ENCODE results near the gene URI1.
"Not testable (repeated sequence)": the region's sequence is repeated elsewhere in the genome, so short reads cannot be mapped to it uniquely, and the experiment has no call there.

The URI1 gene

DNA sequence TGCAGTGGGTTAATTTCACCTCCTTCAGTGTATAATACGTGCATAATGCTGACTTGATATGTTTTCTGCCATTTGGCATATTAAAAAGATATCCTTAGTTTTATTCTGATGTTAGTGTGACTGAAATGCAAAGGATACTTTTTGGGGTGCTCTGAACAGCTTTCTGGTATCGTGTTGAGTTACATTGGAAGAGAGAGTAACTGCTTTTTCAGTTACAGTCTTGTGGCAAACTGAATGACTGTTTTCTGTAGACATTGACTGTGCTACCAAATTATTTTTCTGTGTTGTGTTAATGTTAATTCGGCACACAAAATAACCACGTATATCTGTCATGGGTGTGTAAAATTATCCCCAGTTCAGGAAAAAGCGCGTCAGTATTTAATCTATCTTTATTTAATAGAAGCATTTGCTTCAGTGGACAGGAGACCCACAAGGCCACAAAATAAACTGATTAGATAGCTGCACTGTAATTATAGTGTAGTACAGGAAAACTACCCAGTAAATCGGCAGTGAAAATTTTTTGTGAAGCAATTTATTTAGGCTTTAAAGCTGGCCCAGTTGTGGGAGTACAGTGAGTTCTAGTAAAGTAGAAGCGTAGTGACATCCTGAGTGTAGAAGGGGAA, 2.5 kb downstream of the URI1 start:
- no peaks in the 10 kb centered on the region for H3K9me3 ChIP-seq (ENCODE audit: control insufficient read depth, insufficient read depth, low read length)
- H3K9ac ChIP-seq (ENCODE audit: low read depth, low read length) = no peak overlapping the region
- peaks cover 3% of the 10 kb centered on the region for H3K4me1 ChIP-seq (ENCODE audit: control insufficient read depth, insufficient read depth, low read length)
- no peaks in the 10 kb centered on the region for H3K36me3 ChIP-seq (ENCODE audit: control insufficient read depth, insufficient read depth, low read length)
- no peak overlapping the region for H3K4me3 ChIP-seq (ENCODE audit: low read depth, low read length)
- H3K27me3 ChIP-seq (ENCODE audit: control insufficient read depth, insufficient read depth, low read length) = peaks cover 8% of the 10 kb centered on the region

DNA sequence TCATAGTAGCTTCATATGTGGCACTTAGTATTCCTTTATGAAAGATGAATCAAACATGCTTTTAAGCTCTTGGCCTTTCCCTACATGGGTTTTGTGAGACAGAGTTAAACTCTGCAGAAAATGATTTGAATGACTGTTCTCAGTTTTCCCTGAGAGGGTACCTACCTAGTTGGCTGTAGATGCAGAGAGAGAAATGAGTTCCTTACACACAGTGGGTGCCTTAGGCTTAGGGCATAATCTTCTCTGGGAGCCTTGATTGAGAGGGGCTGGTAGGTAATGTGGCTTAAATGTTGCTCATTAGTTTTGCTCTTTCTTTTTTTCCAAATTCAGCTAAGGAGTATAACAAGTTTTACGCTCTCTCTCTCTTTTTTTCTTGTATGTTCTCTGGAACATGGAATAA, 3.0 kb downstream of the URI1 start:
- peaks cover 8% of the 10 kb centered on the region for H3K27me3 ChIP-seq (ENCODE audit: control insufficient read depth, insufficient read depth, low read length)
- H3K9me3 ChIP-seq (ENCODE audit: control insufficient read depth, insufficient read depth, low read length) = no peaks in the 10 kb centered on the region
- peaks cover 3% of the 10 kb centered on the region for H3K4me1 ChIP-seq (ENCODE audit: control insufficient read depth, insufficient read depth, low read length)
- H3K4me3 ChIP-seq (ENCODE audit: low read depth, low read length) = no peak overlapping the region
- H3K36me3 ChIP-seq (ENCODE audit: control insufficient read depth, insufficient read depth, low read length) = no peaks in the 10 kb centered on the region
- no peak overlapping the region for H3K9ac ChIP-seq (ENCODE audit: low read depth, low read length)

DNA sequence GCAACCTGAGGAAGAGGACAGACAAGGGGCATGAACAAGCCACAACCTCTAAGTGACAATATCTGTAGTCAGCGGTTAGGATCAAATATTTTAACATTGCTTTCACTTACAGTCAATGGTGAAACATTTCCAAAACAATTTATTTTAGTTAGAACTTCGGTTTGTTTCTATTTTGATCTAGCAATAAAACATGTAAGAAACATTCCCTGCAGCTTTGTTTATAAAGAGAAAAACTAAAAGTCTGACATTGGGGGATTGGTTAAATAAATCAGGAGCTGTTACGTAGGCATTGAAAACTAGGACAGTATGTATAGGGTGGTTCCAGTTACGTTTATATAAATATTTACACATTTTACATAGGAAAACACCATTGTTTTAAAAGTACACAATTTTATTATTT, 3.4 kb downstream of the URI1 start:
- H3K4me3 ChIP-seq (ENCODE audit: low read depth, low read length) = no peak overlapping the region

GRCh38 chr19:29946645-29947044, 4.6 kb downstream of the URI1 start:
- Histone ChIP-seq H3K36me3 (ENCODE audit: control insufficient read depth, insufficient read depth, low read length) (no peaks in the 10 kb centered on the region), H3K4me1 (ENCODE audit: control insufficient read depth, insufficient read depth, low read length) (peaks cover 3% of the 10 kb centered on the region), H3K9me3 (ENCODE audit: control insufficient read depth, insufficient read depth, low read length) (no peaks in the 10 kb centered on the region), H3K27me3 (ENCODE audit: control insufficient read depth, insufficient read depth, low read length) (no peaks in the 10 kb centered on the region), H3K9ac (ENCODE audit: low read depth, low read length) (no peak overlapping the region), H3K4me3 (ENCODE audit: low read depth, low read length) (no peak overlapping the region)

More for the DNA sequence above, 3.4 kb downstream of the URI1 start:
- H3K9ac ChIP-seq (ENCODE audit: low read depth, low read length) = no peak overlapping the region
- H3K4me1 ChIP-seq (ENCODE audit: control insufficient read depth, insufficient read depth, low read length) = peaks cover 3% of the 10 kb centered on the region
- no peaks in the 10 kb centered on the region for H3K9me3 ChIP-seq (ENCODE audit: control insufficient read depth, insufficient read depth, low read length)
- H3K36me3 ChIP-seq (ENCODE audit: control insufficient read depth, insufficient read depth, low read length) = no peaks in the 10 kb centered on the region
- peaks cover 8% of the 10 kb centered on the region for H3K27me3 ChIP-seq (ENCODE audit: control insufficient read depth, insufficient read depth, low read length)

DNA sequence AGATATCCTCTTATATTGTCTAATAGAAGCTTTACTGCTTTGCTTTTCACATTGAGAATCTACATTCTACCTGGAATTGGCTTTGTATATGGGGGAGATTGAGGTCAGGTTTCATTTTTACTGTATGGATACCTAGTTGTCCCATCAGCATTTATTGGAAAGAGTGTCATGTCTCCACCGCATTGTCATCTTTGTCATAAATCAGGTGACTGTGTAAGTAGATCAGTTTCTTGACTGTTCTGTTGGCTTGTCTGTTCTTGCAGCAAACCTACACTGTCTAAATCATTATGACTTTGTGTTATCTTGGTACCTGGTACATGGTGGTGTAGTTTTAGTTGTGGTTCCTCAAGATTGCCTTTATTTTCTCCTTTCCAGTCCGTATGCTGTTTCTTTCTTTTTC, 5.8 kb downstream of the URI1 start:
- peaks cover 3% of the 10 kb centered on the region for H3K4me1 ChIP-seq (ENCODE audit: control insufficient read depth, insufficient read depth, low read length)
- no peak overlapping the region for H3K4me3 ChIP-seq (ENCODE audit: low read depth, low read length)
- H3K27me3 ChIP-seq (ENCODE audit: control insufficient read depth, insufficient read depth, low read length) = no peaks in the 10 kb centered on the region
- H3K9me3 ChIP-seq (ENCODE audit: control insufficient read depth, insufficient read depth, low read length) = no peaks in the 10 kb centered on the region
- no peak overlapping the region for H3K9ac ChIP-seq (ENCODE audit: low read depth, low read length)
- H3K36me3 ChIP-seq (ENCODE audit: control insufficient read depth, insufficient read depth, low read length) = no peaks in the 10 kb centered on the region

DNA sequence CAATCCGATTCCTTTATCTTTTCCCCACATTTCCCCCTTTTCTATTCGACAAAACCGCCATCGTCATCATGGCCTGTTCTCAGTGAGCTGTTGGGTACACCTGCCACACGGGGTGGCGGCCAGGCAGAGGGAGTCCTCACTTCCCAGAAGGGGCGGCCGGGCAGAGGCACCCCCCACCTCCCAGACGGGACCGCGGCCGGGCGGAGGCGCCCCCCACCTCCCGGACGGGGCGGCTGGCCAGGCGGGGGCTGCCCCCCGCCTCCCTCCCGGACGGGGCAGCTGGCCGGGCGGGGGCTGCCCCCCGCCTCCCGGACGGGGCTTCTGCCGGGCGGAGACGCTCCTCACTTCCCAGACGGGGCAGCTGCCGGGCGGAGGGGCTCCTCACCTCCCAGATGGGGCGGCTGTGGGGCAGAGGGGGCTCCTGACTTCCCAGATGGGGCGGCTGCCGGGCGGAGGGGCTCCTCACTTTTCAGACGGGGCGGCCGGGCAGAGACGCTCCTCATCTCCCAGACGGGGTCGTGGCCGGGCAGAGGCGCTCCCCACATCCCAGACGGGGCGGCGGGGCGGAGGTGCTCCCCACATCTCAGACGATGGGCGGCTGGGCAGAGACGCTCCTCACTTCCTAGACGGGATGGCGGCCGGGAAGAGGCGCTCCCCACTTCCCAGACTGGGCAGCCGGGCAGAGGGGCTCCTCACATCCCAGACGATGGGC, 6.9 kb downstream of the URI1 start:
- H3K4me1 ChIP-seq (ENCODE audit: control insufficient read depth, insufficient read depth, low read length); H3K4me3 ChIP-seq (ENCODE audit: low read depth, low read length); H3K9ac ChIP-seq (ENCODE audit: low read depth, low read length); H3K9me3 ChIP-seq (ENCODE audit: control insufficient read depth, insufficient read depth, low read length); H3K36me3 ChIP-seq (ENCODE audit: control insufficient read depth, insufficient read depth, low read length); H3K27me3 ChIP-seq (ENCODE audit: control insufficient read depth, insufficient read depth, low read length): not testable (repeated sequence)

DNA sequence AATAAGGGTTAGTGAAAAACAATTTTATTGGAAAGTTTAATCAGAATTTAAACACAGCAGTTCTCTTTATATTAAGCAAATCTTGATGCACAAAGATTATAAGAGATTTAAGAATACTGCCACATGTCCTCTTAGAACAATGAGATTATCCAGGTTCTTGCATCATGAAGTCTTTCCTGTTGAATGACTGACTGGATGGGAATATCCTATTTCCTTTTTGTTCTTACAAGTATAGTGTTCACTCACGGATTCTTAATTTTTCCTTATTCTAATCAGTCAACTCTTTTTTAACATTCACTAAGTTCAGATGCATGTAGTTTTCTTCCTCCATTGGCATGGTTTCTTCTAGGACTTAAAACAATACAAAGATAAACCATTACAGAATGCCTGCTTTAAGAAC, 10.1 kb downstream of the URI1 start:
- no peaks in the 10 kb centered on the region for H3K36me3 ChIP-seq (ENCODE audit: control insufficient read depth, insufficient read depth, low read length)
- H3K9ac ChIP-seq (ENCODE audit: low read depth, low read length) = no peak overlapping the region
- H3K9me3 ChIP-seq (ENCODE audit: control insufficient read depth, insufficient read depth, low read length) = no peaks in the 10 kb centered on the region
- H3K27me3 ChIP-seq (ENCODE audit: control insufficient read depth, insufficient read depth, low read length) = no peaks in the 10 kb centered on the region
- no peak overlapping the region for H3K4me3 ChIP-seq (ENCODE audit: low read depth, low read length)
- no peaks in the 10 kb centered on the region for H3K4me1 ChIP-seq (ENCODE audit: control insufficient read depth, insufficient read depth, low read length)

DNA sequence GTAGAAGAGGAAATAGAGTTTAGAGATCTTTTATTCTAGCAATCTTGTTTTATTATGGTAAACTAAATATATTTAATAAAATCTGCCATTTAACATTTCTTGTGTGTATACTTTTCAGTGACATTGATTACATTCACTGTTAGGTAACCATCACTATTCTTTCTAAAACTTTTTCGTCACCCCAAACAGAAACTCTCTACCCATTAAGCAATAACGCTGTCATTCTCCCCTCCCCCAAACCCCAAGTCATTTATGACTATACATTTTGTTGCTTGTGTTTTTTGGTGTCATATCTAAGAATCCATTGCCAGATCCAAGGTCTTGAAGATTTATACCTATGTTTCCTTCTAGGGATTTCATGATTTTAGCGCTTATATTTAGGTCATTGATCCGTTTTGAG, 10.6 kb downstream of the URI1 start:
- Histone ChIP-seq H3K27me3 (ENCODE audit: control insufficient read depth, insufficient read depth, low read length) (no peaks in the 10 kb centered on the region), H3K9ac (ENCODE audit: low read depth, low read length) (no peak overlapping the region), H3K36me3 (ENCODE audit: control insufficient read depth, insufficient read depth, low read length) (no peaks in the 10 kb centered on the region), H3K9me3 (ENCODE audit: control insufficient read depth, insufficient read depth, low read length) (no peaks in the 10 kb centered on the region), H3K4me3 (ENCODE audit: low read depth, low read length) (no peak overlapping the region), H3K4me1 (ENCODE audit: control insufficient read depth, insufficient read depth, low read length) (no peaks in the 10 kb centered on the region)

GRCh38 chr19:29953352-29954247, 11.6 kb downstream of the URI1 start:
- Histone ChIP-seq H3K9me3 (ENCODE audit: control insufficient read depth, insufficient read depth, low read length) (no peaks in the 10 kb centered on the region), H3K36me3 (ENCODE audit: control insufficient read depth, insufficient read depth, low read length) (no peaks in the 10 kb centered on the region), H3K9ac (ENCODE audit: low read depth, low read length) (no peak overlapping the region), H3K4me1 (ENCODE audit: control insufficient read depth, insufficient read depth, low read length) (no peaks in the 10 kb centered on the region), H3K4me3 (ENCODE audit: low read depth, low read length) (no peak overlapping the region), H3K27me3 (ENCODE audit: control insufficient read depth, insufficient read depth, low read length) (no peaks in the 10 kb centered on the region)

DNA sequence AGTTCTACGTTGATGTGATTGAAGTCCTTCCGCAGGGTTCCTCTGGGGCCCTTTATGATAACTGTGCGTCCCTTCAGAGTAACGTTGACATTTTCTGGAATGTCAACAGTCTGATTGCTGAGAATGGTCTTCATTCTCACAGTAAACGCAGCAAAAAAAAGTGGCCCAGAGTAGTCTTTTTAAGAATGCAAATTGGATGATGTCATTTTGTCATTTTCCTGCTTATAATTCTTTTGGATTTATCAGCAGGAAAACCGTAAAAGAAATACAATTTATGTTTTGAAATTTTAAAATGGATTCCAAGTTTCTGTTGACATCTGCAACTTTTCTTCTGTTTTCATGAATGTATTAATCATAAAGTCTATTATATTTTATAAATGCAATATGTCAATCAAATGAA, 14.8 kb downstream of the URI1 start:
- no peak overlapping the region for H3K4me3 ChIP-seq (ENCODE audit: low read depth, low read length)
- H3K27me3 ChIP-seq (ENCODE audit: control insufficient read depth, insufficient read depth, low read length) = no peaks in the 10 kb centered on the region
- H3K4me1 ChIP-seq (ENCODE audit: control insufficient read depth, insufficient read depth, low read length) = no peaks in the 10 kb centered on the region
- H3K9ac ChIP-seq (ENCODE audit: low read depth, low read length) = no peak overlapping the region
- H3K9me3 ChIP-seq (ENCODE audit: control insufficient read depth, insufficient read depth, low read length) = no peaks in the 10 kb centered on the region
- no peaks in the 10 kb centered on the region for H3K36me3 ChIP-seq (ENCODE audit: control insufficient read depth, insufficient read depth, low read length)

GRCh38 chr19:29961311-29961710, 19.3 kb downstream of the URI1 start:
- H3K9ac ChIP-seq (ENCODE audit: low read depth, low read length) = no peak overlapping the region
- H3K4me3 ChIP-seq (ENCODE audit: low read depth, low read length) = no peak overlapping the region
- H3K9me3 ChIP-seq (ENCODE audit: control insufficient read depth, insufficient read depth, low read length) = no peaks in the 10 kb centered on the region
- H3K27me3 ChIP-seq (ENCODE audit: control insufficient read depth, insufficient read depth, low read length) = no peaks in the 10 kb centered on the region
- no peaks in the 10 kb centered on the region for H3K4me1 ChIP-seq (ENCODE audit: control insufficient read depth, insufficient read depth, low read length)
- H3K36me3 ChIP-seq (ENCODE audit: control insufficient read depth, insufficient read depth, low read length) = no peaks in the 10 kb centered on the region

GRCh38 chr19:29962793-29963192, 20.8 kb downstream of the URI1 start:
- H3K9ac ChIP-seq (ENCODE audit: low read depth, low read length) = no peak overlapping the region
- H3K9me3 ChIP-seq (ENCODE audit: control insufficient read depth, insufficient read depth, low read length) = no peaks in the 10 kb centered on the region
- no peaks in the 10 kb centered on the region for H3K27me3 ChIP-seq (ENCODE audit: control insufficient read depth, insufficient read depth, low read length)

More at GRCh38 chr19:29962793-29963192, 20.8 kb downstream of the URI1 start:
- Histone ChIP-seq H3K36me3 (ENCODE audit: control insufficient read depth, insufficient read depth, low read length) (no peaks in the 10 kb centered on the region), H3K4me3 (ENCODE audit: low read depth, low read length) (no peak overlapping the region), H3K4me1 (ENCODE audit: control insufficient read depth, insufficient read depth, low read length) (no peaks in the 10 kb centered on the region)

Data from iPS-15b (cell line).